Astrocyte of the spinal cord (primary cell): ENCODE data around the gene NADK2.
A peak's percentile ranks its signal among the peaks of the same experiment; 100 is the strongest.

Experiments used
- DNase-seq: peaks from one replicate; pipeline ENCODE4 v3.0.0; 2011; ENCODE audit warnings: low read depth, low spot score
- H3K4me3 ChIP-seq: 2 replicates; pipeline ENCODE4 v1.5.1; 2011; ENCODE audit warnings: low read depth, mild to moderate bottlenecking, low read length, moderate library complexity
- CTCF ChIP-seq: IDR thresholded peaks from 2 replicates; pipeline ENCODE4 v1.5.1; 2012; ENCODE audit warnings: low read depth, mild to moderate bottlenecking, low read length, inconsistent platforms
- in situ Hi-C: cut with HindIII; loops from 2 replicates; pipeline ENCODE4 v1.10.0; 2017; ENCODE audit warnings: low sequenced_read_pairs

The NADK2 gene

GRCh38 chr5:36152324-36153297 lies 89.1 kb downstream of the NADK2 start:
- peak overlapping the region; percentile 98 for H3K4me3 ChIP-seq
- no peak for DNase-seq
- in situ Hi-C loops: no loop called here
- TF ChIP-seq CTCF: no peak

GRCh38 chr5:36151434-36152323 lies 90.0 kb downstream of the NADK2 start, which contains the start of the genes LMBRD2 and SKP2:
Gene LMBRD2, minus strand, starts transcription at chr5:36151887. Its CDS starts 8,538 bp downstream, at chr5:36143349.
Gene SKP2, plus strand, starts transcription at chr5:36152111. Its CDS starts 152 bp downstream, at chr5:36152263.
- peak; percentile 98 for DNase-seq
- in situ Hi-C loops: no loop called here
- H3K4me3 ChIP-seq: peak within 1 kb of the TSS; percentile 98
- TF ChIP-seq CTCF: no peak

- peak overlapping the region; percentile 98 for H3K4me3 ChIP-seq
- peak; percentile 42 for DNase-seq
- in situ Hi-C loops: no loop called here
- no peak for TF ChIP-seq CTCF
Observed at GRCh38 chr5:36150676-36151433, 90.9 kb downstream of the NADK2 start.

GRCh38 chr5:36147681-36148080 lies 94.0 kb downstream of the NADK2 start:
- in situ Hi-C loops: no loop called here
- DNase-seq: no peak
- H3K4me3 ChIP-seq: no peak overlapping the region
- no peak for TF ChIP-seq CTCF

GRCh38 chr5:36146390-36146789 lies 95.3 kb downstream of the NADK2 start:
- no peak overlapping the region for H3K4me3 ChIP-seq
- TF ChIP-seq CTCF: no peak
- in situ Hi-C loops: no loop called here
- no peak for DNase-seq

GRCh38 chr5:36145311-36145710 lies 96.4 kb downstream of the NADK2 start:
- no peak for TF ChIP-seq CTCF
- in situ Hi-C loops: no loop called here
- DNase-seq: no peak
- H3K4me3 ChIP-seq: no peak overlapping the region
